SK-N-SH treated with all-trans-retinoic acid at 6 μM for 48 hours (cell line): ENCODE results near the gene PPP2R3C.

Source experiments
- ATAC-seq: fragments of 200-7000 bp; cut with Tn5 transposase; 3 replicates; pipeline ENCODE4 v1.9.1; 2020; ENCODE audit warnings: mild to moderate bottlenecking, moderate library complexity
- ARNTL ChIP-seq: fragments of 450-650 bp; formaldehyde crosslinking; IDR thresholded peaks from 2 replicates; pipeline ENCODE4 v1.5.0; 2020; ENCODE audit warnings: low read depth, mild to moderate bottlenecking, moderate library complexity, borderline replicate concordance
- BACH2 ChIP-seq: fragments of 250-450 bp; sonication (Bioruptor Pico); IDR thresholded peaks from 2 replicates; pipeline ENCODE4 v1.9.0; 2021; ENCODE audit warnings: mild to moderate bottlenecking, borderline replicate concordance
- CSDC2 ChIP-seq: fragments of 250-450 bp; sonication (Bioruptor Pico); IDR thresholded peaks from 2 replicates; pipeline ENCODE4 v1.5.0; 2020; ENCODE audit warnings: mild to moderate bottlenecking, moderate library complexity
- ESRRG ChIP-seq: fragments of 250-450 bp; sonication (Bioruptor Pico); IDR thresholded peaks from 2 replicates; pipeline ENCODE4 v1.6.1; 2021; ENCODE audit warnings: mild to moderate bottlenecking
- GLIS3 ChIP-seq: fragments of 250-450 bp; sonication (Bioruptor Pico); IDR thresholded peaks from 2 replicates; pipeline ENCODE4 v1.5.0; 2020; ENCODE audit warnings: mild to moderate bottlenecking, moderate library complexity
- ISL1 ChIP-seq: fragments of 250-450 bp; sonication (Bioruptor Pico); IDR thresholded peaks from 2 replicates; pipeline ENCODE4 v2.1.2; 2022; ENCODE audit warnings: mild to moderate bottlenecking, moderate library complexity
- OSR1 ChIP-seq: fragments of 250-450 bp; sonication (Bioruptor Pico); IDR thresholded peaks from 2 replicates; pipeline ENCODE4 v1.8.0; 2022; ENCODE audit warnings: moderate library complexity, mild to moderate bottlenecking, inconsistent platforms
- PPARA ChIP-seq: fragments of 250-450 bp; sonication (Bioruptor Pico); IDR thresholded peaks from 2 replicates; pipeline ENCODE4 v1.5.0; 2020; ENCODE audit warnings: mild to moderate bottlenecking, borderline replicate concordance
- RARB ChIP-seq: fragments of 250-450 bp; sonication (Bioruptor Pico); IDR thresholded peaks from 2 replicates; pipeline ENCODE4 v1.8.0; 2021; ENCODE audit warnings: mild to moderate bottlenecking, moderate library complexity
- SNAI2 ChIP-seq: fragments of 250-450 bp; sonication (Bioruptor Pico); IDR thresholded peaks from 2 replicates; pipeline ENCODE4 v1.5.0; 2020; ENCODE audit warnings: mild to moderate bottlenecking, moderate library complexity
- TCF4 ChIP-seq: fragments of 250-450 bp; sonication (Bioruptor Pico); IDR thresholded peaks from 2 replicates; pipeline ENCODE4 v1.8.0; 2021; ENCODE audit warnings: mild to moderate bottlenecking, moderate library complexity, borderline replicate concordance
- TOX ChIP-seq: fragments of 250-450 bp; sonication (Bioruptor Pico); IDR thresholded peaks from 2 replicates; pipeline ENCODE4 v1.8.0; 2021; ENCODE audit warnings: mild to moderate bottlenecking, moderate library complexity, borderline replicate concordance
- ZC3H10 ChIP-seq: fragments of 250-450 bp; sonication (Bioruptor Pico); IDR thresholded peaks from 2 replicates; pipeline ENCODE4 v1.5.1; 2021; ENCODE audit warnings: mild to moderate bottlenecking, moderate library complexity
- ZFP3 ChIP-seq: fragments of 250-450 bp; sonication (Bioruptor Pico); IDR thresholded peaks from 2 replicates; pipeline ENCODE4 v1.5.0; 2020; ENCODE audit warnings: mild to moderate bottlenecking, moderate library complexity
- ZFP30 ChIP-seq: fragments of 450-650 bp; formaldehyde crosslinking; IDR thresholded peaks from 2 replicates; pipeline ENCODE4 v1.5.0; 2022; ENCODE audit warnings: mild to moderate bottlenecking, moderate library complexity
- ZNF565 ChIP-seq: fragments of 450-650 bp; formaldehyde crosslinking; conservative IDR thresholded peaks from 2 replicates; pipeline ENCODE4 v1.5.0; 2020; ENCODE audit warnings: low read depth, mild to moderate bottlenecking, moderate library complexity
- ZNF70 ChIP-seq: fragments of 450-650 bp; formaldehyde crosslinking; IDR thresholded peaks from 2 replicates; pipeline ENCODE4 v1.5.0; 2020; ENCODE audit warnings: mild to moderate bottlenecking, moderate library complexity
- ZNF8 ChIP-seq: fragments of 450-650 bp; formaldehyde crosslinking; IDR thresholded peaks from 2 replicates; pipeline ENCODE4 v1.5.0; 2020; ENCODE audit warnings: mild to moderate bottlenecking, moderate library complexity
- TF ChIP-seq, protein P1 (sequence below): fragments of 250-450 bp; sonication (Bioruptor Pico); IDR thresholded peaks from 2 replicates; pipeline ENCODE4 v1.8.0; 2021; ENCODE audit warnings: low read depth, mild to moderate bottlenecking, moderate library complexity, borderline replicate concordance
- TF ChIP-seq, protein P2 (sequence below): fragments of 250-450 bp; sonication (Bioruptor Pico); IDR thresholded peaks from 2 replicates; pipeline ENCODE4 v1.5.1; 2020; ENCODE audit warnings: low read depth, mild to moderate bottlenecking, moderate library complexity
- TF ChIP-seq, protein P3 (sequence below): fragments of 250-450 bp; sonication (Bioruptor Pico); IDR thresholded peaks from 2 replicates; pipeline ENCODE4 v1.8.0; 2020; ENCODE audit warnings: mild to moderate bottlenecking, moderate library complexity, borderline replicate concordance
- TF ChIP-seq, protein P4 (sequence below): fragments of 250-450 bp; sonication (Bioruptor Pico); IDR thresholded peaks from 2 replicates; pipeline ENCODE4 v1.5.0; 2020; ENCODE audit warnings: mild to moderate bottlenecking, moderate library complexity
- TF ChIP-seq, protein P5 (sequence below): fragments of 250-450 bp; sonication (Bioruptor Pico); IDR thresholded peaks from 2 replicates; pipeline ENCODE4 v1.5.1; 2021; ENCODE audit warnings: mild to moderate bottlenecking, moderate library complexity

The PPP2R3C gene

DNA sequence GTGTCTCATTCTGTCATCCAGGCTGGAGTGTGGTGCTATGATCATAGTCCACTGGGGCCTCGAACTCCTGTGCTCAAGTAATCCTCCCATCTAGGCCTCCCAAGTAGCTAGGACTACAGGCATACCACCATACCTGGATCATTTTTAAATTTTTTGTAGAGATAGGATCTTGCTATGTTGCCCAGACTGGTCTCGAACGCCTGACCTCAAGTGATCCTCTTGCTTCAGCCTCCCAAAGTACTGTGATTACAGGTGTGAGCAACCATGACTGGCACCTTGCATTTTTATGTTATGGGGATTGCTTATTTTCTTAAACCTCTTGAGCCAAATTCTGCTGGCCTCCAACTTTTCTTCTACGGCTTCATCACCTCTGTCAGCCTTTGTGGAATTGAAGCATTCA, 27.4 kb upstream of the PPP2R3C start (continued):
- TF ChIP-seq, protein P1, sequence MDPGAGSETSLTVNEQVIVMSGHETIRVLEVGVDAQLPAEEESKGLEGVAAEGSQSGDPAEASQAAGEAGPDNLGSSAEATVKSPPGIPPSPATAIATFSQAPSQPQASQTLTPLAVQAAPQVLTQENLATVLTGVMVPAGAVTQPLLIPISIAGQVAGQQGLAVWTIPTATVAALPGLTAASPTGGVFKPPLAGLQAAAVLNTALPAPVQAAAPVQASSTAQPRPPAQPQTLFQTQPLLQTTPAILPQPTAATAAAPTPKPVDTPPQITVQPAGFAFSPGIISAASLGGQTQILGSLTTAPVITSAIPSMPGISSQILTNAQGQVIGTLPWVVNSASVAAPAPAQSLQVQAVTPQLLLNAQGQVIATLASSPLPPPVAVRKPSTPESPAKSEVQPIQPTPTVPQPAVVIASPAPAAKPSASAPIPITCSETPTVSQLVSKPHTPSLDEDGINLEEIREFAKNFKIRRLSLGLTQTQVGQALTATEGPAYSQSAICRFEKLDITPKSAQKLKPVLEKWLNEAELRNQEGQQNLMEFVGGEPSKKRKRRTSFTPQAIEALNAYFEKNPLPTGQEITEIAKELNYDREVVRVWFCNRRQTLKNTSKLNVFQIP (CRISPR knock-in tag) = no peak
- TF ChIP-seq, protein P2, sequence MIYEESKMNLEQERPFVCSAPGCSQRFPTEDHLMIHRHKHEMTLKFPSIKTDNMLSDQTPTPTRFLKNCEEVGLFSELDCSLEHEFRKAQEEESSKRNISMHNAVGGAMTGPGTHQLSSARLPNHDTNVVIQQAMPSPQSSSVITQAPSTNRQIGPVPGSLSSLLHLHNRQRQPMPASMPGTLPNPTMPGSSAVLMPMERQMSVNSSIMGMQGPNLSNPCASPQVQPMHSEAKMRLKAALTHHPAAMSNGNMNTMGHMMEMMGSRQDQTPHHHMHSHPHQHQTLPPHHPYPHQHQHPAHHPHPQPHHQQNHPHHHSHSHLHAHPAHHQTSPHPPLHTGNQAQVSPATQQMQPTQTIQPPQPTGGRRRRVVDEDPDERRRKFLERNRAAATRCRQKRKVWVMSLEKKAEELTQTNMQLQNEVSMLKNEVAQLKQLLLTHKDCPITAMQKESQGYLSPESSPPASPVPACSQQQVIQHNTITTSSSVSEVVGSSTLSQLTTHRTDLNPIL (CRISPR knock-in tag) = no peak
- no peak for TF ChIP-seq ISL1 (CRISPR knock-in tag)
- TF ChIP-seq, protein P3, sequence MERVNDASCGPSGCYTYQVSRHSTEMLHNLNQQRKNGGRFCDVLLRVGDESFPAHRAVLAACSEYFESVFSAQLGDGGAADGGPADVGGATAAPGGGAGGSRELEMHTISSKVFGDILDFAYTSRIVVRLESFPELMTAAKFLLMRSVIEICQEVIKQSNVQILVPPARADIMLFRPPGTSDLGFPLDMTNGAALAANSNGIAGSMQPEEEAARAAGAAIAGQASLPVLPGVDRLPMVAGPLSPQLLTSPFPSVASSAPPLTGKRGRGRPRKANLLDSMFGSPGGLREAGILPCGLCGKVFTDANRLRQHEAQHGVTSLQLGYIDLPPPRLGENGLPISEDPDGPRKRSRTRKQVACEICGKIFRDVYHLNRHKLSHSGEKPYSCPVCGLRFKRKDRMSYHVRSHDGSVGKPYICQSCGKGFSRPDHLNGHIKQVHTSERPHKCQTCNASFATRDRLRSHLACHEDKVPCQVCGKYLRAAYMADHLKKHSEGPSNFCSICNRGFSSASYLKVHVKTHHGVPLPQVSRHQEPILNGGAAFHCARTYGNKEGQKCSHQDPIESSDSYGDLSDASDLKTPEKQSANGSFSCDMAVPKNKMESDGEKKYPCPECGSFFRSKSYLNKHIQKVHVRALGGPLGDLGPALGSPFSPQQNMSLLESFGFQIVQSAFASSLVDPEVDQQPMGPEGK (CRISPR knock-in tag) = no peak
- no peak for TF ChIP-seq TCF4 (CRISPR knock-in tag)
- no peak for TF ChIP-seq SNAI2 (CRISPR knock-in tag)
- TF ChIP-seq PPARA (CRISPR knock-in tag) = no peak
- no peak for TF ChIP-seq ZNF8
- no peak for TF ChIP-seq ARNTL (CRISPR knock-in tag)
- no peak for TF ChIP-seq ESRRG
- no peak for TF ChIP-seq TOX (CRISPR knock-in tag)
- TF ChIP-seq RARB (CRISPR knock-in tag) = no peak

DNA sequence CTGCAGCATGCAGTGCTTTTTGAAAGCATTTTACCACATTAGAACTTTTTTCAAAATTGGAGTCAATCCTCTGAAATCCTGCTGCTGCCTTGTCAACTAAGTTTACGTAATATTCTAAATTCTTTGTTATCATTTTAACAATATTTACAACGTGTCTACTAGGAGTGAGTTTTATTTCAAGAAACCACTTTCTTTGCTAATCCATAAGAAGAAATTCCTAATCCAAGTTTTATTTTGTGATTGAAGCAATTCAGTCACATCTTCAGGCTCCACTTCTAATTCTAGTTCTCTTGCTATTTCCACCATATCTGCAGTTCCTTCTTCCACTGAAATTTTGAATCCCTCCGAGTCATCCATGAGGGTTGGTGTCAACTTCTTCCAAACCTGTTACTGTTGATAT, 25.9 kb upstream of the PPP2R3C start:
- TF ChIP-seq ZFP3 (CRISPR knock-in tag) = no peak
- no peak for ATAC-seq

DNA sequence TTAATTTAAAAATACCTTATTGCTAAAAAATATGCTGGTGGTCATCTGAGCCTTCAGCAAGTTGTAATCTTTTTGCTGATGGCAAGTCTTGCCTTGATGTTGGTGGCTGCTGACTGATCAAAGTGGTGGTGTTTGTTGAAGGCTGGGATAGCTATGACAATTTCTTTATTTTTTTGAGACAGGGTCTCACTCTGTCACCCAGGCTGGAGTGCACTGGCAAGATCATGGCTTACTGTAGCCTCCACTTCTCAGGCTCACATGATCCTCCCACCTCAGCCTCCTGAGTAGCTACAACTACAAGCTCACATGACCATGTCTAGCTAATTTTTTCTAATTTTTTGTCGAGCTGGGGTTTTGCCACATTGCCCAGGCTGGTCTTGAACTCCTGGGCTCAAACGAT, 25.4 kb upstream of the PPP2R3C start:
- TF ChIP-seq TOX (CRISPR knock-in tag) (no peak), GLIS3 (CRISPR knock-in tag) (no peak), ZNF565 (CRISPR knock-in tag) (no peak), CSDC2 (no peak), ZC3H10 (CRISPR knock-in tag) (no peak), SNAI2 (CRISPR knock-in tag) (no peak), ZFP30 (CRISPR knock-in tag) (no peak), ZNF70 (CRISPR knock-in tag) (no peak), ZFP3 (CRISPR knock-in tag) (no peak), RARB (CRISPR knock-in tag) (no peak), BACH2 (no peak), PPARA (CRISPR knock-in tag) (no peak), ISL1 (CRISPR knock-in tag) (no peak), TCF4 (CRISPR knock-in tag) (no peak), OSR1 (no peak), ZNF8 (no peak), ARNTL (CRISPR knock-in tag) (no peak)
- TF ChIP-seq, protein P4, sequence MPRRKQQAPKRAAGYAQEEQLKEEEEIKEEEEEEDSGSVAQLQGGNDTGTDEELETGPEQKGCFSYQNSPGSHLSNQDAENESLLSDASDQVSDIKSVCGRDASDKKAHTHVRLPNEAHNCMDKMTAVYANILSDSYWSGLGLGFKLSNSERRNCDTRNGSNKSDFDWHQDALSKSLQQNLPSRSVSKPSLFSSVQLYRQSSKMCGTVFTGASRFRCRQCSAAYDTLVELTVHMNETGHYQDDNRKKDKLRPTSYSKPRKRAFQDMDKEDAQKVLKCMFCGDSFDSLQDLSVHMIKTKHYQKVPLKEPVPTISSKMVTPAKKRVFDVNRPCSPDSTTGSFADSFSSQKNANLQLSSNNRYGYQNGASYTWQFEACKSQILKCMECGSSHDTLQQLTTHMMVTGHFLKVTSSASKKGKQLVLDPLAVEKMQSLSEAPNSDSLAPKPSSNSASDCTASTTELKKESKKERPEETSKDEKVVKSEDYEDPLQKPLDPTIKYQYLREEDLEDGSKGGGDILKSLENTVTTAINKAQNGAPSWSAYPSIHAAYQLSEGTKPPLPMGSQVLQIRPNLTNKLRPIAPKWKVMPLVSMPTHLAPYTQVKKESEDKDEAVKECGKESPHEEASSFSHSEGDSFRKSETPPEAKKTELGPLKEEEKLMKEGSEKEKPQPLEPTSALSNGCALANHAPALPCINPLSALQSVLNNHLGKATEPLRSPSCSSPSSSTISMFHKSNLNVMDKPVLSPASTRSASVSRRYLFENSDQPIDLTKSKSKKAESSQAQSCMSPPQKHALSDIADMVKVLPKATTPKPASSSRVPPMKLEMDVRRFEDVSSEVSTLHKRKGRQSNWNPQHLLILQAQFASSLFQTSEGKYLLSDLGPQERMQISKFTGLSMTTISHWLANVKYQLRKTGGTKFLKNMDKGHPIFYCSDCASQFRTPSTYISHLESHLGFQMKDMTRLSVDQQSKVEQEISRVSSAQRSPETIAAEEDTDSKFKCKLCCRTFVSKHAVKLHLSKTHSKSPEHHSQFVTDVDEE = no peak
- TF ChIP-seq, protein P3 (CRISPR knock-in tag) = no peak
- TF ChIP-seq, protein P5, sequence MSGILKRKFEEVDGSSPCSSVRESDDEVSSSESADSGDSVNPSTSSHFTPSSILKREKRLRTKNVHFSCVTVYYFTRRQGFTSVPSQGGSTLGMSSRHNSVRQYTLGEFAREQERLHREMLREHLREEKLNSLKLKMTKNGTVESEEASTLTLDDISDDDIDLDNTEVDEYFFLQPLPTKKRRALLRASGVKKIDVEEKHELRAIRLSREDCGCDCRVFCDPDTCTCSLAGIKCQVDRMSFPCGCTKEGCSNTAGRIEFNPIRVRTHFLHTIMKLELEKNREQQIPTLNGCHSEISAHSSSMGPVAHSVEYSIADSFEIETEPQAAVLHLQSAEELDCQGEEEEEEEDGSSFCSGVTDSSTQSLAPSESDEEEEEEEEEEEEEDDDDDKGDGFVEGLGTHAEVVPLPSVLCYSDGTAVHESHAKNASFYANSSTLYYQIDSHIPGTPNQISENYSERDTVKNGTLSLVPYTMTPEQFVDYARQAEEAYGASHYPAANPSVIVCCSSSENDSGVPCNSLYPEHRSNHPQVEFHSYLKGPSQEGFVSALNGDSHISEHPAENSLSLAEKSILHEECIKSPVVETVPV (CRISPR knock-in tag) = no peak
- ATAC-seq = no peak
